ENCODE measurements around the gene RAB20. TPM values are rescaled to one million over a fixed set of nuclear protein-coding genes. Genes with fewer than 3 reads are reported as not detected.

Gene RAB20
- polyA plus RNA-seq, 1 donor from 2014 or later, result not detected

GRCh38 chr13:110541526-110541920 lies 20.0 kb downstream of the RAB20 start:
- Histone ChIP-seq H3F3A (ENCODE audit: insufficient read depth, low read length, poor library complexity, severe bottlenecking) (no peaks in the 10 kb centered on the region), H2AFZ (ENCODE audit: low read depth, low read length) (no peak overlapping the region), H3K27me3 (ENCODE audit: insufficient read depth, low read depth, low read length) (no peaks in the 10 kb centered on the region), H3K9me3 (ENCODE audit: low read length) (no peaks in the 10 kb centered on the region), H3K9me2 (ENCODE audit: insufficient read depth, low read length) (no peaks in the 10 kb centered on the region), H3K79me2 (replicated peaks; ENCODE audit: insufficient read depth, low read length) (no peaks in the 10 kb centered on the region), H3K4me3 (ENCODE audit: low read length) (no peak overlapping the region), H4K20me1 (ENCODE audit: insufficient read depth) (no peaks in the 10 kb centered on the region), H3K36me3 (ENCODE audit: insufficient read depth, low read length) (no peaks in the 10 kb centered on the region), H3K9ac (ENCODE audit: low read length) (no peak overlapping the region), H3K4me2 (ENCODE audit: low read length) (no peak overlapping the region), H3K27ac (ENCODE audit: low read length) (no peak overlapping the region)
- TF ChIP-seq RAD21 (conservative IDR thresholded peaks at IDR 0.05) (no peak), POLR2AphosphoS5 (IDR thresholded peaks at IDR 0.05) (no peak), TAF1 (IDR thresholded peaks at IDR 0.05; ENCODE audit: low read depth) (no peak), CTCF (IDR thresholded peaks at IDR 0.05; ENCODE audit: poor library complexity, severe bottlenecking) (no peak), MXI1 (conservative IDR thresholded peaks at IDR 0.05; ENCODE audit: poor library complexity, severe bottlenecking) (no peak), EZH2 (IDR thresholded peaks at IDR 0.05; ENCODE audit: borderline replicate concordance, insufficient read depth, low read length, poor library complexity, severe bottlenecking) (no peak), REST (IDR thresholded peaks at IDR 0.05; ENCODE audit: borderline replicate concordance) (no peak), EP300 (conservative IDR thresholded peaks at IDR 0.05; ENCODE audit: poor library complexity, severe bottlenecking) (no peak)

- TF ChIP-seq EZH2 (IDR thresholded peaks at IDR 0.05; ENCODE audit: borderline replicate concordance, insufficient read depth, low read length, poor library complexity, severe bottlenecking) (no peak), POLR2AphosphoS5 (IDR thresholded peaks at IDR 0.05) (no peak), MXI1 (conservative IDR thresholded peaks at IDR 0.05; ENCODE audit: poor library complexity, severe bottlenecking) (no peak), CTCF (IDR thresholded peaks at IDR 0.05; ENCODE audit: poor library complexity, severe bottlenecking) (no peak), EP300 (conservative IDR thresholded peaks at IDR 0.05; ENCODE audit: poor library complexity, severe bottlenecking) (no peak), TAF1 (IDR thresholded peaks at IDR 0.05; ENCODE audit: low read depth) (no peak), RAD21 (conservative IDR thresholded peaks at IDR 0.05) (no peak), REST (IDR thresholded peaks at IDR 0.05; ENCODE audit: borderline replicate concordance) (no peak), SMC3 (conservative IDR thresholded peaks at IDR 0.05; ENCODE audit: poor library complexity) (no peak)
- H2AFZ ChIP-seq (ENCODE audit: low read depth, low read length), result no peak overlapping the region
Observed at GRCh38 chr13:110540871-110541525, 20.5 kb downstream of the RAB20 start.

More at GRCh38 chr13:110540871-110541525, 20.5 kb downstream of the RAB20 start:
- H3F3A ChIP-seq (ENCODE audit: insufficient read depth, low read length, poor library complexity, severe bottlenecking), result no peaks in the 10 kb centered on the region
- H3K9me3 ChIP-seq (ENCODE audit: low read length), result no peaks in the 10 kb centered on the region
- H3K9me2 ChIP-seq (ENCODE audit: insufficient read depth, low read length), result no peaks in the 10 kb centered on the region
- no peaks in the 10 kb centered on the region for H4K20me1 ChIP-seq (ENCODE audit: insufficient read depth)
- no peak overlapping the region for H3K9ac ChIP-seq (ENCODE audit: low read length)
- no peak overlapping the region for H3K4me2 ChIP-seq (ENCODE audit: low read length)
- H3K27ac ChIP-seq (ENCODE audit: low read length), result no peak overlapping the region
- no peak overlapping the region for H3K4me3 ChIP-seq (ENCODE audit: low read length)
- no peaks in the 10 kb centered on the region for H3K27me3 ChIP-seq (ENCODE audit: insufficient read depth, low read depth, low read length)
- no peaks in the 10 kb centered on the region for H3K36me3 ChIP-seq (ENCODE audit: insufficient read depth, low read length)
- no peaks in the 10 kb centered on the region for H3K79me2 ChIP-seq (replicated peaks; ENCODE audit: insufficient read depth, low read length)
